Small intestine (tissue), 7 donors: ENCODE results near the gene TAL2. TPM values are rescaled to one million over a fixed set of nuclear protein-coding genes. Genes with fewer than 3 reads are reported as not detected.
A peak's percentile ranks its signal among the peaks of the same experiment; 100 is the strongest.

Source experiments
- DNase-seq, 2 donors: peaks; one replicate each; pipeline versions ENCODE4 v3.0.0 to v3.0.0-alpha.2; 2013
- FAIRE-seq: peaks from 2 replicates; lab custom pipeline; 2012; peaks lifted over from hg19 to GRCh38; lab: Jason Lieb, UNC
- H3K27ac ChIP-seq, 3 donors: one replicate each; pipeline ENCODE4 v1.5.1; 2013; ENCODE audit warnings: low read length in 2 of 3, mild to moderate bottlenecking in 2 of 3, control low read depth in 1 of 3, inconsistent platforms in 1 of 3, low read depth in 1 of 3, moderate library complexity in 1 of 3
- H3K27me3 ChIP-seq, 3 donors: one replicate each; pipeline ENCODE4 v1.6.1; 2013; ENCODE audit warnings: low read length in 3 of 3, inconsistent platforms in 1 of 3; ENCODE audit not compliant: control insufficient read depth in 3 of 3, insufficient read depth in 3 of 3
- H3K36me3 ChIP-seq, 3 donors: one replicate each; pipeline ENCODE4 v1.6.1; 2013; ENCODE audit warnings: low read length in 3 of 3, inconsistent platforms in 1 of 3, low read depth in 1 of 3, mild to moderate bottlenecking in 1 of 3, moderate library complexity in 1 of 3; ENCODE audit not compliant: control insufficient read depth in 3 of 3, insufficient read depth in 2 of 3
- H3K4me1 ChIP-seq, 3 donors: one replicate each; pipeline ENCODE4 v1.6.1; 2013; ENCODE audit warnings: low read length in 2 of 3, inconsistent platforms in 1 of 3, low read depth in 1 of 3, mild to moderate bottlenecking in 1 of 3, moderate library complexity in 1 of 3; ENCODE audit not compliant: control insufficient read depth in 3 of 3, insufficient read depth in 2 of 3
- H3K4me3 ChIP-seq, 3 donors: one replicate each; pipeline ENCODE4 v1.5.1; 2013; ENCODE audit warnings: low read length in 3 of 3, control low read depth in 1 of 3, inconsistent platforms in 1 of 3, low read depth in 1 of 3, mild to moderate bottlenecking in 1 of 3, moderate library complexity in 1 of 3
- H3K9me3 ChIP-seq, 2 donors: one replicate each; pipeline ENCODE4 v1.6.1; 2013; ENCODE audit warnings: low read depth in 1 of 2, low read length in 1 of 2; ENCODE audit not compliant: control insufficient read depth in 2 of 2, insufficient read depth in 1 of 2
- WGBS, 3 donors: extraction: QIAGEN DNeasy Blood & Tissue Kit; methylation state at CpG; one replicate each; pipeline ENCODE4 v1.1.7; 2013; 5-methylcytosine and 5-hydroxymethylcytosine counted together
- polyA plus RNA-seq, 4 donors: library from polyadenylated mRNA; stranded (reverse) in 3 of 4; unstranded in 1 of 4; fragments of 200-250 nt in 3 of 4; fragments of 120-200 nt in 1 of 4; gene quantifications; one replicate each; pipeline versions ENCODE4 v1.2.1 to v1.2.3, GENCODE V29; 2013
- donor health status: healthy with polysubstance abuse.
- donor health status: control.
- donor health status: control.
- donor health status: Bipolar disorder and iron deficiency.
- donor health status: healthy.

TAL2 gene
- polyA plus RNA-seq, 4 donors, result 0.10 to 0.77 TPM; not detected in 2

DNA sequence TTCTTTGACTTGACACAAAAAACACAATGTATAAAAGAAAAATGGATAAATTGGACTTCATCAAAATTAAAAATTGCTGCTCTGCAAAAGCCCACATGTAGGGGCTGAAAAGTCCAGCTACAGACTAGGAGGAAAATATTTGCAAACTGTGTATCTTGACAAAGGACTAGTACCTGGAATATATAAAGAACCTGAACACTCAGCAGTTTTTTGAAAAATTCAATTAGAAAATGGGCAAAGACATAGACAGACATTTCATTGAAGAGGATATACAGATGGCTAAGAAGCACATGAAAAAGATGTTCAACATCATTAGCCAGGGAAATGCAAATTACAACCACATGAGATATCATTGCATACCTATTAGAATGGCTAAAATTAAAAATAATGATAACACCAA is 18.5 kb upstream of the TAL2 start:
- no peaks in the 10 kb centered on the region for H3K27me3 ChIP-seq
- H3K27ac ChIP-seq, result no peak overlapping the region
- no peaks in the 10 kb centered on the region for H3K36me3 ChIP-seq
- FAIRE-seq, result no peak
- no peak overlapping the region for H3K4me3 ChIP-seq
- DNase-seq, result no peak
- H3K9me3 ChIP-seq, result no peaks in the 10 kb centered on the region
- no peaks in the 10 kb centered on the region for H3K4me1 ChIP-seq

DNA sequence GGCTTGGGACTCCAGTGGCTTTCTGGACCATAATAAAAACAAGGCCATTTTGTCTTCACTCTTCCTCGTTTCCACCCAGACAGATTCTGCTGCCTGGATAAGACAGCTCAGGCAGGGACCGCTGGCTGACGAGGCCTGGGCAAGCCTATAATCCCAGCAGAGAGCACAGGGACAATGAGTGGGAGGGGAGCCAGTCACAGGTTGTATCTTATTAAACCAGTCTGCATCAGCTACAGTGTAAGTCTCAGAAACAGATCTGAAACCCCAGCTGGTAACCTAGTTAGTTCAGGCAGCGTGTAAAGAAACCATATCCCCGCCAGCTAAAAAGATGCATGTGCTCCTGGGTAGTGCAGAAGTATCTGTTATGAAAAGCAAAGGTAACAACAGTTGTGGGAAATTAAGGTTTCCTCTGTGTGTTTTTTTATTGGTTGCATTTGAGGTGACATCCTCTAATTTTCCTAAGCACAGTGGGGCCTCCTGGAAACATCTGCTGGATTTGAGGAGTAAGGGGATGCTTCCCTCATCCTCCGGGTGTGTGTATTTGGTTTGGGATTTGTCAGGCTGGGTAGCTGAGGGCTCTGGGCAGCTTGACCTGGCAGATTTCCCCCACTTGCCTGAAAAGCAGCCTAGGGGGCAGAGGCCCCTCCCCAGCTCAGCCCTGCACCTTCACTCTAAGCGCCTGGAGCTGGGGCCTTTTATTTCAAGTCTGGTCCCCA is 15.2 kb upstream of the TAL2 start:
- FAIRE-seq, result no peak
- Histone ChIP-seq H3K9me3 (no peaks in the 10 kb centered on the region), H3K27ac (no peak overlapping the region), H3K4me3 (no peak overlapping the region), H3K27me3 (no peaks in the 10 kb centered on the region), H3K4me1 (no peaks in the 10 kb centered on the region), H3K36me3 (no peaks in the 10 kb centered on the region)
- WGBS, 3 donors, result 88 to 91% (median 91%) methylated on average over 7 of the region's 7 CpGs
- DNase-seq, result no peak

DNA sequence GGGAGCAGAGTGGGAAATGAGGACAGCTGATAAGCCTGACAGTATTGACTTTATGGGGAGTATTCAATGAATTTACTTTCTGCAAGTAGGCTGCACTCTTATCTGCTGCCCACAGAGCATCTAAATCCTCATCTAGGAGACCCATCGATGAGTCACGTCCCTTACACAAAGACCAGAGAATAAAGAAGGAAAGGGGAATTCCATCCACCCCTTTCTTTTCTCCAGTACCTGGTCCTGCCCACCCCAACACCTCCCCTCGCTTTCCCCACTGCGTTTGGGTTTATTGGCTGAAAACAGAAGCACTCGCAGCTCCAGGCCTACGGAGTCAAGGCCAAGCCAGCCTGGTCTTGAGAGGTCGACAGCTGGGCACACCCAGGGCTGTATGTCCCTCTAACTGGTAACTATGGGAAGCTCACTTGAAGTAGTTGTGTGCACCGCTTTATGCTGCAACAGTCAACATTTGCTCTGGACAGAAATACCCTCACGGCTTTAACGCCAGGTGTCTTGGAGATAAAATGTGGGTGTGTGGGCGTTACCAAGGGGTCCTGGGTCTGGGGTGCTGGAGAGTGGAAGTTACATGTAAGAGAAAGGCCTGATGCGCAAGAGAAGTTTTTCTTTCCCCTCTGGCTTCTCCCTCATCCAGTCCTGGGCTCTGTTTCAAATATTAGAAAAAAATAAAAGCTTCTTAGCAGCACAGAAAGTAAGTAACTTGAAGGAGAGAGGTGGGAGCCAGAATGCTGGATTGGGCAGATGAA is 14.5 kb upstream of the TAL2 start:
- H3K27ac ChIP-seq, result no peak overlapping the region
- WGBS, 3 donors, result 85 to 89% (median 86%) methylated on average over 12 of the region's 12 CpGs
- H3K9me3 ChIP-seq, result no peaks in the 10 kb centered on the region
- H3K36me3 ChIP-seq, result no peaks in the 10 kb centered on the region
- FAIRE-seq, result no peak
- DNase-seq, result no peak
- no peak overlapping the region for H3K4me3 ChIP-seq
- no peaks in the 10 kb centered on the region for H3K27me3 ChIP-seq
- H3K4me1 ChIP-seq, result no peaks in the 10 kb centered on the region

GRCh38 chr9:105651806-105652205 is 10.5 kb upstream of the TAL2 start:
- H3K4me1 ChIP-seq, result peaks cover 0 to 3% (median 0%) of the 10 kb centered on the region in 3 donors
- H3K9me3 ChIP-seq, result no peaks in the 10 kb centered on the region
- H3K27ac ChIP-seq, result no peak overlapping the region
- H3K27me3 ChIP-seq, result peaks cover 0 to 4% (median 3%) of the 10 kb centered on the region in 3 donors
- H3K36me3 ChIP-seq, result no peaks in the 10 kb centered on the region
- WGBS, 3 donors, result 64 to 67% (median 66%) methylated on average over 4 of the region's 4 CpGs
- FAIRE-seq (no peak), DNase-seq (no peak)
- H3K4me3 ChIP-seq, result no peak overlapping the region

GRCh38 chr9:105656131-105656921 is 5.9 kb upstream of the TAL2 start:
- no peaks in the 10 kb centered on the region for H3K36me3 ChIP-seq
- H3K27me3 ChIP-seq, result peaks cover 0 to 11% (median 8%) of the 10 kb centered on the region in 3 donors
- peak overlapping the region; percentile 10 to 54 (median 51) for H3K4me3 ChIP-seq
- peaks cover 0 to 4% (median 3%) of the 10 kb centered on the region in 3 donors for H3K4me1 ChIP-seq
- DNase-seq (peak; percentile 9 to 63), FAIRE-seq (no peak)
- H3K27ac ChIP-seq, result no peak overlapping the region
- WGBS, 3 donors, result 1 to 2% (median 2%) methylated on average over 64 to 75 of the region's 75 CpGs
- H3K9me3 ChIP-seq, result no peaks in the 10 kb centered on the region

GRCh38 chr9:105658351-105658750 is 3.9 kb upstream of the TAL2 start:
- H3K4me3 ChIP-seq, result no peak overlapping the region
- peaks cover 0 to 11% (median 8%) of the 10 kb centered on the region in 3 donors for H3K27me3 ChIP-seq
- DNase-seq (no peak), FAIRE-seq (no peak)
- no peaks in the 10 kb centered on the region for H3K36me3 ChIP-seq
- H3K4me1 ChIP-seq, result peaks cover 0 to 4% (median 3%) of the 10 kb centered on the region in 3 donors
- 79 to 87% (median 83%) methylated on average over 2 of the region's 2 CpGs for WGBS, 3 donors
- H3K9me3 ChIP-seq, result no peaks in the 10 kb centered on the region
- H3K27ac ChIP-seq, result no peak overlapping the region

DNA sequence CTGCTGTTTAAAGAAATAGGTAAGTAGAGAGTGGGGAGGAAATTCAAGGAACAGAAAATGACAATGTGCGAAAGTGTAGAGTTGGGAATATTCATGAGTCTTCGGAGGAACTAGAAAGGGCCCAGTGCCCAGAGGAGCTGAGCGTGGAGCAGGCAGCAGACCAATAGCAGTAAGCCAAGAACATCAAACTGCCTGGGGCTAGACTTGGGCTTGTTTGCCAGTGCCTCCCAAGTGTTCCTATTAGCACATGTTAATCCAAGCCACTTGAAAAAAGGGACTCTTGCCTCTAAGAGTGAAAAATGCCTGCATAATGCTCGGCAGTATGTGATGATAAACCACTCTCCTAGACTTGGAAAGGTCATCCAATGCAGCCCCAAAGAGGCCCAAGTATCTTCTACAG is 1.2 kb upstream of the TAL2 start:
- Histone ChIP-seq H3K27ac (no peak overlapping the region), H3K36me3 (no peaks in the 10 kb centered on the region), H3K9me3 (no peaks in the 10 kb centered on the region), H3K4me1 (peaks cover 0 to 4% (median under 1%) of the 10 kb centered on the region in 3 donors), H3K4me3 (no peak overlapping the region), H3K27me3 (peaks cover 0 to 11% (median 8%) of the 10 kb centered on the region in 3 donors)
- FAIRE-seq (no peak), DNase-seq (no peak)
- WGBS, 3 donors, result 87 to 97% (median 92%) methylated on average over 4 of the region's 4 CpGs

DNA sequence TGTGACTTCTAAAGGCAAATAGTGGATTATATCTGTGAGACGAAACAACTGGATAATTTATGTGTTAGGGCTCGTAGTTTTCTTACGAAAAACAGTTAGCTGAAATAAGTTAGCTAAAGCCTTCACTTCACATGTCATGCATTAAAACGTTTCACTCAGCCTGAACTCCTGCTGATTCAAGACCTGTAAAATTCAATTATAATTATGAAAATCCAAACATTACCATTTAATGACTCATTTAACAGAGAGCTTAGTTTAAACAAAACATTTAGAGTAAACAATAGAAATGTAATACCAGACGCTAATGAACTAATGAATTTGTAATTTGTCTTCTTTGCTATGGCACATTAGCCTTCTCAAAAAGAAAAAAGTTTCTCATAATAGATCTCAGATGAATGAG is 1.7 kb downstream of the TAL2 start:
- FAIRE-seq (no peak), DNase-seq (no peak)
- Histone ChIP-seq H3K4me3 (no peak overlapping the region), H3K4me1 (no peaks in the 10 kb centered on the region), H3K36me3 (no peaks in the 10 kb centered on the region), H3K9me3 (no peaks in the 10 kb centered on the region), H3K27ac (no peak overlapping the region), H3K27me3 (no peaks in the 10 kb centered on the region)
- WGBS, 3 donors, result 72 to 84% (median 81%) methylated on average over 5 of the region's 5 CpGs
